Cardiac muscle cell (in vitro differentiated cells and primary cell): ENCODE data around the gene PTPN14. TPM values are rescaled to one million over a fixed set of nuclear protein-coding genes. Genes with fewer than 3 reads are reported as not detected.

Source experiments
- DNase-seq, 2 donors: peaks; one replicate each; pipeline versions ENCODE4 v3.0.0 to v3.0.0-alpha.2; 2010 to 2017; ENCODE audit warnings: low read depth in 1 of 2, low spot score in 1 of 2
- H3K27ac ChIP-seq: fragments of 200-600 bp; sonication (generic); 2 replicates; pipeline ENCODE4 v1.5.1; 2016
- H3K27me3 ChIP-seq: fragments of 200-600 bp; sonication (generic); 2 replicates; pipeline ENCODE4 v1.6.0; 2016; ENCODE audit warnings: control low read depth
- H3K36me3 ChIP-seq: fragments of 200-600 bp; sonication (generic); 2 replicates; pipeline ENCODE4 v1.5.1; 2016; ENCODE audit warnings: control low read depth
- H3K4me1 ChIP-seq: fragments of 200-600 bp; sonication (generic); 2 replicates; pipeline ENCODE4 v1.8.1; 2017; ENCODE audit warnings: low read depth, mild to moderate bottlenecking, mixed run types
- H3K4me3 ChIP-seq: fragments of 200-600 bp; sonication (generic); 2 replicates; pipeline ENCODE4 v1.5.1; 2016; ENCODE audit warnings: mild to moderate bottlenecking
- H3K9me3 ChIP-seq: fragments of 200-600 bp; sonication (generic); 2 replicates; pipeline ENCODE4 v1.5.1; 2017; ENCODE audit warnings: low read depth, mild to moderate bottlenecking, control low read depth
- polyA plus RNA-seq: library from polyadenylated mRNA; unstranded; fragments of >200 nt; fragmentation: Nextera tagmentation; extraction: Ambion mirVana; gene quantifications from 2 replicates; pipeline ENCODE4 v1.2.1, GENCODE V29; 2016
- total RNA-seq: library from RNA; depleted of rRNA; stranded (reverse); fragments of >200 nt; gene quantifications from 2 replicates; pipeline ENCODE4 v1.2.3, GENCODE V29; 2016
- TF ChIP-seq, protein P1 (sequence below): IDR thresholded peaks from 2 replicates; pipeline ENCODE4 v1.5.1; 2012; ENCODE audit warnings: low read depth, mild to moderate bottlenecking, low read length

PTPN14 gene
- total and polyA plus RNA-seq, 2 experiments from 2014 or later: 4.6 to 5.4 TPM

DNA sequence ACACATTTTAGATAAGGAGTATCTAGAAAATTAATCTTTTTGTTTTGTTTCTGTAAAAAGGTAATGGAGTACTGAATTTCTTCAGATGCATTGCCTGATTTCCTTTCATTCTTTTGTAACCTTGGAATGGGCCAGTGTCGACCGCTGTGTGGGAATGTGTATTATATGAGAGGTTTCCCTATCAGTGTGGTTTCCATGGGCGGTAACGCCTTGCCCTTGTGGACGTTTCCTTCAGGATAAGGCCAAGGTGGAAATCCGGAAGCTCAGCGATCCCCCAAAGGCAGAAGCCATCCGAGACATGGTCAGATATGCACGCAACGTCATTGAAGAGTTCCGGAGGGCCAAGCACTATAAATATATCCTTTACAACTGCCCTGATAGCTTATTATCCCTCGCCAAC lies 220.7 kb downstream of the PTPN14 start:
- DNase-seq: no peak
- Histone ChIP-seq H3K27me3 (no peaks in the 10 kb centered on the region), H3K36me3 (no peaks in the 10 kb centered on the region), H3K4me3 (no peak overlapping the region), H3K9me3 (no peaks in the 10 kb centered on the region), H3K4me1 (peaks cover 20% of the 10 kb centered on the region), H3K27ac (no peak overlapping the region)
- TF ChIP-seq, protein P1, sequence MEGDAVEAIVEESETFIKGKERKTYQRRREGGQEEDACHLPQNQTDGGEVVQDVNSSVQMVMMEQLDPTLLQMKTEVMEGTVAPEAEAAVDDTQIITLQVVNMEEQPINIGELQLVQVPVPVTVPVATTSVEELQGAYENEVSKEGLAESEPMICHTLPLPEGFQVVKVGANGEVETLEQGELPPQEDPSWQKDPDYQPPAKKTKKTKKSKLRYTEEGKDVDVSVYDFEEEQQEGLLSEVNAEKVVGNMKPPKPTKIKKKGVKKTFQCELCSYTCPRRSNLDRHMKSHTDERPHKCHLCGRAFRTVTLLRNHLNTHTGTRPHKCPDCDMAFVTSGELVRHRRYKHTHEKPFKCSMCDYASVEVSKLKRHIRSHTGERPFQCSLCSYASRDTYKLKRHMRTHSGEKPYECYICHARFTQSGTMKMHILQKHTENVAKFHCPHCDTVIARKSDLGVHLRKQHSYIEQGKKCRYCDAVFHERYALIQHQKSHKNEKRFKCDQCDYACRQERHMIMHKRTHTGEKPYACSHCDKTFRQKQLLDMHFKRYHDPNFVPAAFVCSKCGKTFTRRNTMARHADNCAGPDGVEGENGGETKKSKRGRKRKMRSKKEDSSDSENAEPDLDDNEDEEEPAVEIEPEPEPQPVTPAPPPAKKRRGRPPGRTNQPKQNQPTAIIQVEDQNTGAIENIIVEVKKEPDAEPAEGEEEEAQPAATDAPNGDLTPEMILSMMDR: no peak

DNA sequence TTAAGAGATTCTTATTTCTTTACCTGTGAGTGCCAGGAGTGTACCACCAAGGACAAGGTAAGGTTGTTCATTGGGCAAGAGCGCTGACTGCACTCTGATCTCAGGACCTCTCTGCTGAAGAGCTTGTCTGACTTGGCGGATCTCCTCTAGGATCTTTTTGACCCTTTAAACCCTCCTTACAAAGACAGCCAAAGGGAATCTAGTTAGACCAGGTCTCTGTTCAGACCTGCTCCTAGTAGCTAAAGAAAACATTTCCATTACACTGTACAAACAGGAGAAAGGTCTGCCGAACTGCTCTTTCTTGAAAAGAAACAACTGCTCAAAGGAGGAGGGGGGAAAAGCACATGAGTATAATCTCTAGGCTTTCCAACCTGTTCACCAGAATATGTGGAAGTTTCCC lies 221.2 kb downstream of the PTPN14 start:
- no peak for DNase-seq
- Histone ChIP-seq H3K4me3 (no peak overlapping the region), H3K4me1 (peaks cover 20% of the 10 kb centered on the region)

DNA sequence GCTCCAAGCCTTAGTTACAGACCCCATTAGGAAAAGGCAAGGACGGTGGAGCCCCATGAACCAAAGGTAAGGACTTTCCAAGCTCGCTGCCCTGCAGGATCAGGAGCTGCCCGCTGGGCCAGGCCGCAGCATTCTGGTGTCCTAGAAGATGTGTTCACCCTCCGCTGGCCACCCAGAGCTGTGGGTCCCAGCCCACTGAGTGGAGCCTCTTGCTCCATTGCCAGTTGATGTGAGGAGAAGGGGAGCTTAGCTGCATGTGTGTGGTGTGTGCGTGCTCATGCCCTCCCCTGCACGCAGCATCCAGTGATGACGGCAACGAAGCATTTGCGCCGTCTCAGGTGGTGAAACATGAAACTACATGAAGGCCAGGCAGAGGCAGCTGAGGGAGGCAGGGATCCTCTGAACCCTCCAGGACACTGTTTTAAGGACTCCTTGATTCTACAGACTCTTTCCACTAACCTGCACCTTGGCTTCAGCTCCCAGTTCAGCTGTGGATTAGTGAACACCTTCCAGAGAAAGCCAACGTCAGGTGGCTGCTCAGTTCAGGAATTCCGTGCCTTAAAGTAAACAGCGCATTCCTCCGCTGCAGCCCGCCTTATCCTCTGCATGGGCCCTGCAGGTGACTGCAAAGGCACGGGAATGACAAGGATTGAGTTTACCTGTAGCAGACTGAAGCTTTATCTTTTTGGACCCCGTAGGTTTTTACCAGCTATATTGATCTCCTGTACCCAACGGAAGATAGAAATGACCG lies 221.8 kb downstream of the PTPN14 start:
- Histone ChIP-seq H3K27me3 (no peaks in the 10 kb centered on the region), H3K36me3 (no peaks in the 10 kb centered on the region), H3K4me3 (no peak overlapping the region), H3K27ac (no peak overlapping the region), H3K9me3 (no peaks in the 10 kb centered on the region), H3K4me1 (peaks cover 20% of the 10 kb centered on the region)
- no peak for DNase-seq
- TF ChIP-seq, protein P1: no peak

More for the DNA sequence above, 221.2 kb downstream of the PTPN14 start:
- Histone ChIP-seq H3K9me3 (no peaks in the 10 kb centered on the region), H3K27me3 (no peaks in the 10 kb centered on the region), H3K36me3 (no peaks in the 10 kb centered on the region), H3K27ac (no peak overlapping the region)
- TF ChIP-seq, protein P1: no peak

DNA sequence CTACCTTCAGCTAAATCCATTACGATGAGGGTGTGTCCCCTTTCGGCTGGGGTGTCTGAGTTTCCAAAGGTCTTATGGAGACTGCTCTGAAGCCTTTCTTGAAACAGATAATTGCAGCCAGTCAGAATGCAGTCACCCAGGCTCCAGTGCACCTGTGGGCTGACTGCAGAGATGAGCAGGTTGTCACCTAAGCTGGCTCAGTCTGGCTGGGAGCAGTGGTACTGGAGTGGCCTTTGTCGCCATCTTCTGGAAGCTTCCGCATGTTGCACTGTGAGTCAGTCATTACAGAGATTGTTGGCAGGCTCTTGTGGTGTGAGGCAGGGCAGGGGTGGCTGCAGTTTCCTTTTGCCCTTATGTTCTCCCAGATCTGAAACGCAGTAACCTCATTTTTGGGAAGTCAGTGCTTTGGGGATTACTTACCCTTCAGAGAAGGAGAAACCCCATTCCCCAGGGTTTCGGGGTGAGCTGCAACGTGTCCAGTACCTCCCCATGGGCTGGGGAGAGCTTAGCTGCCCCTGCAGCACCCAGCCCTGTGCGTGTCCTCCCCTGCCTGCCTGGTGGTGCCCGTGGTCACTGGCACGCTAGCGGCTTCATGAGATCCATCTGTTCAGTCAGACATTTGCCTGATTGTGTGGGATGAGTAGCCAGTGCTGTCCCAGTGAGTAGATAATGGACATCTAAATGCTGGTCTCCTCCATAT lies 222.5 kb downstream of the PTPN14 start:
- peaks cover 20% of the 10 kb centered on the region for H3K4me1 ChIP-seq
- no peaks in the 10 kb centered on the region for H3K9me3 ChIP-seq
- DNase-seq: peak; percentile 82 to 86
- TF ChIP-seq, protein P1: peak; percentile 84
- H3K36me3 ChIP-seq: no peaks in the 10 kb centered on the region
- no peaks in the 10 kb centered on the region for H3K27me3 ChIP-seq
- H3K27ac ChIP-seq: peak overlapping the region; percentile 82
- no peak overlapping the region for H3K4me3 ChIP-seq

DNA sequence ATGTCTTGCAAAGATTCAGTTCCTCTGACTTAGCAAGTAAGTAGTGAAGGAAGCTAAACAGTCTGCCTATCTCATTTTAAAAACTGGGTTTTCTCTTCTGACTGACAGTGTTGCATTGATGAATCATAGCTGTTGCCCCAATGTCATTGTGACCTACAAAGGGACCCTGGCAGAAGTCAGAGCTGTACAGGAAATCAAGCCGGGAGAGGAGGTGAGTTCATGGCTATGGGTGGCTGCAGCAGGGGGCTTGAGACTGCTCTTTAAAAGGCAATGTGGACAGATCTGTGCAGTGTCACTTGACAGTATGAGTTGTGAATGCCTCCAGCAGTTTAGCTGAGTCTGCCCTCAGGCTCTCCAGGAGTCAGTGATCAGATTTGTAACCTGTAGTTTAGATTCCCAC lies 223.9 kb downstream of the PTPN14 start:
- peak in 1 of 2 donors; percentile 90 for DNase-seq
- no peaks in the 10 kb centered on the region for H3K27me3 ChIP-seq
- no peaks in the 10 kb centered on the region for H3K9me3 ChIP-seq
- TF ChIP-seq, protein P1: no peak
- no peak overlapping the region for H3K4me3 ChIP-seq
- H3K4me1 ChIP-seq: peaks cover 20% of the 10 kb centered on the region
- no peaks in the 10 kb centered on the region for H3K36me3 ChIP-seq
- H3K27ac ChIP-seq: peak overlapping the region; percentile 82
